Right lobe of liver (tissue), 6 donors: ENCODE results near the gene EIPR1. TPM values are rescaled to one million over a fixed set of nuclear protein-coding genes. Genes with fewer than 3 reads are reported as not detected.

ENCODE experiments used
- ATAC-seq, 4 donors: fragments of 200-7000 bp; cut with Tn5 transposase; one replicate each; pipeline ENCODE4 v1.9.1; 2020; ENCODE audit warnings: mild to moderate bottlenecking in 4 of 4, moderate library complexity in 4 of 4
- DNase-seq, 3 donors: peaks; one replicate each; pipeline ENCODE4 v3.0.0-alpha.2; 2020
- H3K27ac ChIP-seq, 3 donors: fragments of 200-600 bp; one replicate each; pipeline ENCODE4 v1.8.0; 2022
- H3K27me3 ChIP-seq, 2 donors: fragments of 200-600 bp; one replicate each; pipeline ENCODE4 v1.8.0; 2022
- H3K36me3 ChIP-seq, 4 donors: fragments of 200-600 bp; sonication (generic) in 1 of 4; one replicate each; pipeline versions ENCODE4 v1.5.1 to v1.8.0; 2017 to 2022; ENCODE audit warnings: control low read depth in 1 of 4
- H3K4me1 ChIP-seq, 4 donors: fragments of 200-600 bp; sonication (generic) in 1 of 4; one replicate each; pipeline versions ENCODE4 v1.5.1 to v1.8.0; 2017 to 2022; ENCODE audit warnings: control low read depth in 1 of 4
- H3K4me3 ChIP-seq, 3 donors: fragments of 200-600 bp; one replicate each; pipeline ENCODE4 v1.8.0; 2022
- H3K9me3 ChIP-seq, 4 donors: fragments of 200-600 bp; sonication (generic) in 1 of 4; one replicate each; pipeline versions ENCODE4 v1.5.1 to v1.8.0; 2017 to 2022; ENCODE audit warnings: control low read depth in 1 of 4
- CTCF ChIP-seq, 4 donors: fragments of 200-600 bp in 3 of 4; fragments of 450-650 bp in 1 of 4; IDR thresholded peaks; one replicate each; pipeline versions ENCODE4 v1.5.1 to v1.8.0; 2016 to 2022; ENCODE audit warnings: antibody characterized with exemption in 4 of 4, mild to moderate bottlenecking in 2 of 4
- POLR2A ChIP-seq: fragments of 450-650 bp; IDR thresholded peaks from one replicate; pipeline ENCODE4 v1.6.1; 2017; ENCODE audit warnings: antibody characterized with exemption, mild to moderate bottlenecking
- WGBS: methylation state at CpG from one replicate; pipeline ENCODE4 v1.1.6; 2018; ENCODE audit warnings: low coverage, low lambda C conversion rate; ENCODE audit not compliant: insufficient coverage; ENCODE audit errors: missing lambda C conversion rate; 5-methylcytosine and 5-hydroxymethylcytosine counted together
- intact Hi-C, 2 donors: fragments of 100-400 bp; cut with DNase I; formaldehyde crosslinking; loops; one replicate each; pipeline versions ENCODE4 v1.11.2 to v1.14.1; 2022
- total RNA-seq, 6 experiments: library from RNA; depleted of rRNA in 2 of 6; stranded (reverse); fragments of >200 nt in 2 of 6; fragmentation: NEBNext Ultra II Directional in 3 of 6; extraction: Animal tissue kit (Norgen Biotek cat#: 25700) in 3 of 6; gene quantifications; one replicate each; pipeline versions ENCODE4 v1.1.0 to v1.2.4, GENCODE V29; 2016 to 2023
- donor health status: DM: no; HTN: yes; CAD: no.
- donor health status: DM: no; HTN: no; CAD: no.
- donor health status: DM: no; HTN: no; CAD: no.
- donor health status: DM: no; HTN: yes; CAD: no.
- donor health status: DM: no; HTN: yes; CAD: no.

The EIPR1 gene
- total RNA-seq, 6 experiments from 2014 or later = 6.8 to 40.6 (median 11.6) TPM

- intact Hi-C loops = no loop called here
- Histone ChIP-seq H3K27me3 (no peaks in the 10 kb centered on the region), H3K9me3 (peaks cover 0 to 12% (median 5%) of the 10 kb centered on the region in 4 donors), H3K36me3 (peaks cover 0 to 24% (median 5%) of the 10 kb centered on the region in 4 donors), H3K27ac (no peak overlapping the region), H3K4me3 (no peak overlapping the region), H3K4me1 (peaks cover 0 to 9% (median 1%) of the 10 kb centered on the region in 4 donors)
- no peak for TF ChIP-seq POLR2A
- no peak for TF ChIP-seq CTCF (IDR thresholded peaks at IDR 0.05)
- 86% methylated on average over 3 of the region's 3 CpGs for WGBS
- peak in 1 of 4 donors; percentile 46 for ATAC-seq
- no peak for DNase-seq
Observed at GRCh38 chr2:3399381-3399780, 21.8 kb upstream of the EIPR1 start.

GRCh38 chr2:3398857-3399256 lies 21.2 kb upstream of the EIPR1 start:
- Histone ChIP-seq H3K27ac (no peak overlapping the region), H3K36me3 (peaks cover 0 to 24% (median 5%) of the 10 kb centered on the region in 4 donors), H3K9me3 (peaks cover 0 to 12% (median 5%) of the 10 kb centered on the region in 4 donors), H3K27me3 (no peaks in the 10 kb centered on the region), H3K4me1 (peaks cover 0 to 9% (median 1%) of the 10 kb centered on the region in 4 donors), H3K4me3 (no peak overlapping the region)
- WGBS = 93% methylated on average over 5 of the region's 5 CpGs
- DNase-seq (no peak), ATAC-seq (no peak)
- intact Hi-C loops = no loop called here
- TF ChIP-seq POLR2A (no peak), CTCF (IDR thresholded peaks at IDR 0.05) (no peak)

GRCh38 chr2:3396920-3397559 lies 19.4 kb upstream of the EIPR1 start:
- H3K9me3 ChIP-seq = peaks cover 0 to 12% (median 5%) of the 10 kb centered on the region in 4 donors
- H3K27ac ChIP-seq = no peak overlapping the region
- no peak for TF ChIP-seq CTCF (IDR thresholded peaks at IDR 0.05)
- no peak for TF ChIP-seq POLR2A
- H3K27me3 ChIP-seq = no peaks in the 10 kb centered on the region
- no peak overlapping the region for H3K4me3 ChIP-seq
- 100% methylated on average over 1 of the region's 1 CpG for WGBS
- DNase-seq = no peak
- no peak for ATAC-seq
- intact Hi-C loops = no loop called here
- peaks cover 0 to 15% (median 0%) of the 10 kb centered on the region in 4 donors for H3K36me3 ChIP-seq
- peaks cover 0 to 9% (median 1%) of the 10 kb centered on the region in 4 donors for H3K4me1 ChIP-seq

GRCh38 chr2:3392216-3392615 lies 14.6 kb upstream of the EIPR1 start:
- H3K4me1 ChIP-seq = peaks cover 0 to 3% (median 0%) of the 10 kb centered on the region in 4 donors
- no peak for ATAC-seq
- peaks cover 0 to 12% (median 5%) of the 10 kb centered on the region in 4 donors for H3K9me3 ChIP-seq
- no peak overlapping the region for H3K27ac ChIP-seq
- peaks cover 0 to 21% (median 13%) of the 10 kb centered on the region in 4 donors for H3K36me3 ChIP-seq
- intact Hi-C loops = no loop called here
- TF ChIP-seq CTCF (IDR thresholded peaks at IDR 0.05) = no peak
- TF ChIP-seq POLR2A = no peak
- 80% methylated on average over 1 of the region's 4 CpGs for WGBS
- no peak for DNase-seq
- no peaks in the 10 kb centered on the region for H3K27me3 ChIP-seq
- H3K4me3 ChIP-seq = no peak overlapping the region
